Stomach (tissue), 4 donors: ENCODE results near the gene GDNF.

Experiments used
- CTCF ChIP-seq, 7 experiments: fragments of 450-650 bp in 4 of 7; fragments of 200-600 bp in 3 of 7; sonication (generic) in 3 of 7; IDR thresholded peaks; one replicate each; pipeline ENCODE4 v1.5.1; 2016 to 2019; ENCODE audit warnings: antibody characterized with exemption in 7 of 7, control low read depth in 2 of 7, mild to moderate bottlenecking in 1 of 7
- EP300 ChIP-seq: sonication (generic); formaldehyde crosslinking; IDR thresholded peaks from one replicate; pipeline ENCODE4 v1.6.1; 2017; ENCODE audit warnings: antibody characterized with exemption
- POLR2A ChIP-seq, 4 donors: fragments of 450-650 bp; IDR thresholded peaks; one replicate each; pipeline ENCODE4 v1.6.1; 2016; ENCODE audit warnings: antibody characterized with exemption in 4 of 4, control low read depth in 2 of 4, mild to moderate bottlenecking in 1 of 4, moderate library complexity in 1 of 4

DNA sequence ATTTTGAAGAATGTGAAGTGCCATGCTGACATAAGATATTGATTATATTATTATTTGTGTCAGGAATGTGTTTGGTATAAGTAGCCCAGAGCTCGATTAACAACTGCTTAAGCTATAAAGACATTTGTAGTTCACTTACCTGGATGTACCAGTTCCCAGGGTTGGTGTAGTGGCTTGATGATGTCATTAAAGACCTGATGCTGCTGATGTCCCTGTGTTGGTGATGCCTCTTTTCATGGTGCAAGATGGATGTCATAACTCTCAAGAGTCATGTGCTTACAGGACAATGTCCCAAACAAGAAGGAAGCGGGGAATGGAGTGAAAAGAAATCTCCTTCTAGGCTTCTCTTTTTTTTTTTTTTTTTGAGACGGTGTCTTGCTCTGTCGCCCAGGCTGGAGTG lies 11.5 kb upstream of the GDNF start:
- TF ChIP-seq CTCF (IDR thresholded peaks at IDR 0.05) = no peak
- no peak for TF ChIP-seq EP300
- TF ChIP-seq POLR2A (IDR thresholded peaks at IDR 0.05) = no peak
